Cardiac fibroblast (primary cell): ENCODE data around the gene DSC2.

Experiments used
- DNase-seq, 2 donors: peaks; one replicate each; pipeline versions ENCODE4 v3.0.0 to v3.0.0-alpha.2; 2010; ENCODE audit warnings: low read depth in 2 of 2
- H3K4me3 ChIP-seq, 2 donors: replicated peaks in 1 of 2; 1 replicate in 1 of 2; 2 replicates in 1 of 2; pipeline ENCODE4 v1.5.1; 2011; ENCODE audit warnings: low read depth in 2 of 2, low read length in 2 of 2, mild to moderate bottlenecking in 2 of 2, moderate library complexity in 1 of 2
- CTCF ChIP-seq: IDR thresholded peaks from one replicate; pipeline ENCODE4 v1.5.1; 2011; ENCODE audit warnings: low read depth, mild to moderate bottlenecking, low read length, inconsistent platforms

The DSC2 gene

DNA sequence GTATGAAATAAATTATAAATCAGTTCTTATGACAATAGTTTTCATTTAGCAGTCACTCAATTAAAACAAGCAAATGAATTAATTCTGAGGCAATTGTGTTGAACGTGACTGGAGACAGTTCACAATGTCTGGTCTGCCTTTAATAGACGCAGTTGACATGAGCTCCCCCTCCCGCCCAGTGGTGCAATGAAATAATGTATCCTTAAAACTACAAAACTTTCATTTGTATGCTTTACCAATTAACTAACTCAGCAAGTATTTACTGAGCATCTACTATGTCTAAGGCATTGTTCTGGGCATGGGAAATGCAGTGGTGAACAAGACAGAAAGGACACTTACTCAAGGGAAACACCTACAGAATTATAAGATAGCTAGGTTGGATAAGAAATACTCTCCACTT is 3.5 kb upstream of the DSC2 start:
- no peak overlapping the region for H3K4me3 ChIP-seq
- TF ChIP-seq CTCF = no peak
- no peak for DNase-seq

DNA sequence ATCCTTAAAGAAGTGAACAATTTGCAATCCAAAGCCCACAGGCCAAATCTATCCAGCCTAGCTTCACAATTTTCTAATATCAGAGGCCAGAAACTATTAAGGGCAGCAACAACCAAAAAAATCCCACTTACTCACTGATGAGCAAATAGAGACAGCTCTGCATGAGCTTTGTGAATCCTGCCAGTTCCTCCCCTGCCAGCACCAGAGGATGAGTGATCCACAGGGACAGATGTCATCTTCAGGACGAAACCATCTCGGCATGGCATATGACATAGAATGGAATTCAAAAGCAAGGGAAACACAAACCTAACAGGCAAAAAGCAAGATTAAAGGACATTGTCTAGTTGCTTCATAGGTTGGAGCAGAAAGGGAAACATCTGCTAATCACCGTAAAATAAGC is 2.2 kb upstream of the DSC2 start:
- no peak for TF ChIP-seq CTCF
- no peak overlapping the region for H3K4me3 ChIP-seq
- DNase-seq = no peak

DNA sequence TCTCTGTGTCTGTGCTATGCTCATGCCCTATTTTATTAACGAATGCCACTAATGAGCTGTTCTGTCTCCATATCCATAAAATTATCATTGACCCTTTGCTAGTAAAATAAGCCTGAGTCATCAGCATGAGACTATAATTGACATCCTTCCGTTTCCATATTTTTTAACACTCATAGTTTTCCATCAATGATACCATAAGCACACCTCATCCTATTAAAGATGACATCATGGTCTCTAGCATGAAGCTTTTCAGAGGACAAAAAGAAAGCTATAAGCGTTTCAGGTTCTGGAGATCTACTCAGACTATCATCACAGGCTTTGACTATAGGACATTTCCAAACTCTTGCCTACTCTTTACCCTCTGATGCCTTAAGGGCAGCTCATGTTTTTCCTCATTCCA is 1.2 kb upstream of the DSC2 start:
- no peak for DNase-seq
- no peak overlapping the region for H3K4me3 ChIP-seq
- no peak for TF ChIP-seq CTCF

- TF ChIP-seq CTCF = no peak
- DNase-seq = no peak
- H3K4me3 ChIP-seq = no peak overlapping the region
Measured at GRCh38 chr18:31102941-31103340, 720 bp upstream of the DSC2 start.

GRCh38 chr18:31101183-31102024 is 817 bp downstream of the DSC2 start:
- no peak for TF ChIP-seq CTCF
- peak overlapping the region; percentile 36 to 55 for H3K4me3 ChIP-seq
- DNase-seq = peak in 1 of 2 donors; percentile 22

- H3K4me3 ChIP-seq = peak overlapping the region; percentile 36 to 55
- no peak for DNase-seq
- TF ChIP-seq CTCF = no peak
Measured at GRCh38 chr18:31100436-31101182, 1.6 kb downstream of the DSC2 start.
